Esophagus muscularis mucosa (tissue), 4 donors: Measurements from ENCODE around the gene PPP2R1B. TPM values are rescaled to one million over a fixed set of nuclear protein-coding genes. Genes with fewer than 3 reads are reported as not detected.

Experiments used
- DNase-seq: peaks from one replicate; pipeline ENCODE4 v3.0.0-alpha.2; 2017; ENCODE audit errors: extremely low spot score
- H3K27ac ChIP-seq, 4 donors: fragments of 200-600 bp; sonication (generic); replicated peaks in 1 of 4; 1 replicate in 3 of 4; 2 replicates in 1 of 4; pipeline ENCODE4 v1.5.1; 2016 to 2019; ENCODE audit warnings: mild to moderate bottlenecking in 1 of 4
- H3K27me3 ChIP-seq, 4 donors: fragments of 200-600 bp; sonication (generic); one replicate each; pipeline versions ENCODE4 v1.5.1 to v1.6.0; 2016 to 2019
- H3K36me3 ChIP-seq, 4 donors: fragments of 200-600 bp; sonication (generic); one replicate each; pipeline ENCODE4 v1.5.1; 2016 to 2019
- H3K4me1 ChIP-seq, 4 donors: fragments of 200-600 bp; sonication (generic); one replicate each; pipeline ENCODE4 v1.5.1; 2016 to 2019
- H3K4me3 ChIP-seq, 4 donors: fragments of 200-600 bp; sonication (generic); 1 replicate in 2 of 4; 2 replicates in 2 of 4; pipeline ENCODE4 v1.5.1; 2016 to 2019; ENCODE audit warnings: mild to moderate bottlenecking in 4 of 4, moderate library complexity in 1 of 4
- H3K9me3 ChIP-seq, 4 donors: fragments of 200-600 bp; sonication (generic); 1 replicate in 3 of 4; 2 replicates in 1 of 4; pipeline ENCODE4 v1.5.1; 2016 to 2019
- CTCF ChIP-seq, 3 experiments: fragments of 200-600 bp in 2 of 3; fragments of 450-650 bp in 1 of 3; sonication (generic) in 2 of 3; IDR thresholded peaks; one replicate each; pipeline ENCODE4 v1.5.1; 2017 to 2019; ENCODE audit warnings: antibody characterized with exemption in 3 of 3, mild to moderate bottlenecking in 2 of 3, moderate library complexity in 1 of 3
- EP300 ChIP-seq: sonication (generic); formaldehyde crosslinking; IDR thresholded peaks from one replicate; pipeline ENCODE4 v1.6.1; 2017; ENCODE audit warnings: antibody characterized with exemption
- POLR2A ChIP-seq: fragments of 450-650 bp; IDR thresholded peaks from one replicate; pipeline ENCODE4 v1.6.1; 2017; ENCODE audit warnings: antibody characterized with exemption, moderate library complexity, mild to moderate bottlenecking, low read depth
- POLR2AphosphoS5 ChIP-seq, 2 donors: sonication (generic); formaldehyde crosslinking; IDR thresholded peaks; one replicate each; pipeline ENCODE4 v1.6.1; 2017; ENCODE audit warnings: antibody characterized with exemption in 2 of 2
- WGBS: methylation state at CpG from one replicate; pipeline ENCODE4 v1.1.5; 2018; 5-methylcytosine and 5-hydroxymethylcytosine counted together
- intact Hi-C: fragments of 100-400 bp; cut with DNase I; formaldehyde crosslinking; loops from one replicate; pipeline ENCODE4 v1.15.1; 2023
- total RNA-seq, 4 donors: library from RNA; depleted of rRNA; stranded (reverse); fragments of >200 nt; gene quantifications; one replicate each; pipeline versions ENCODE4 v1.1.0 to v1.2.1, GENCODE V29; 2016

PPP2R1B gene
- total RNA-seq, 4 donors from 2014 or later = 9.6 to 12.8 (median 10.5) TPM

- WGBS = 43% methylated on average over 10 of the region's 14 CpGs
- H3K36me3 ChIP-seq = peaks cover 6 to 29% (median 23%) of the 10 kb centered on the region in 4 donors
- no peak for DNase-seq
- peaks cover 59 to 65% (median 62%) of the 10 kb centered on the region in 4 donors for H3K4me1 ChIP-seq
- H3K27ac ChIP-seq = peak overlapping the region; percentile 90 to 97 (median 96)
- intact Hi-C loops = no loop called here
- TF ChIP-seq EP300 (peak; percentile 15), CTCF (IDR thresholded peaks at IDR 0.05) (no peak), POLR2AphosphoS5 (IDR thresholded peaks at IDR 0.05) (peak in 1 of 2 donors; percentile 41)
- no peaks in the 10 kb centered on the region for H3K27me3 ChIP-seq
- no peaks in the 10 kb centered on the region for H3K9me3 ChIP-seq
- H3K4me3 ChIP-seq = no peak overlapping the region
Observed at GRCh38 chr11:111737444-111738210, 28.6 kb downstream of the PPP2R1B start.

- peak overlapping the region; percentile 90 to 97 (median 96) for H3K27ac ChIP-seq
- H3K4me3 ChIP-seq = peak overlapping the region in 1 of 4 donors; percentile 50
- peaks cover 67 to 73% (median 70%) of the 10 kb centered on the region in 4 donors for H3K4me1 ChIP-seq
- H3K9me3 ChIP-seq = no peaks in the 10 kb centered on the region
- peaks cover 6 to 23% (median 17%) of the 10 kb centered on the region in 4 donors for H3K36me3 ChIP-seq
- intact Hi-C loops = no loop called here
- WGBS = 78% methylated on average over 15 of the region's 15 CpGs
- TF ChIP-seq POLR2A (no peak), CTCF (IDR thresholded peaks at IDR 0.05) (no peak), EP300 (no peak), POLR2AphosphoS5 (IDR thresholded peaks at IDR 0.05) (no peak)
- no peak for DNase-seq
- H3K27me3 ChIP-seq = no peaks in the 10 kb centered on the region
Observed at GRCh38 chr11:111736621-111737443, 29.4 kb downstream of the PPP2R1B start.

GRCh38 chr11:111736181-111736590, 30.0 kb downstream of the PPP2R1B start:
- no peak for DNase-seq
- Histone ChIP-seq H3K9me3 (no peaks in the 10 kb centered on the region), H3K36me3 (peaks cover 3 to 17% (median 10%) of the 10 kb centered on the region in 4 donors), H3K4me3 (peak overlapping the region; percentile 50 to 64 (median 53)), H3K4me1 (peaks cover 74 to 79% (median 76%) of the 10 kb centered on the region in 4 donors), H3K27ac (peak overlapping the region; percentile 90 to 97 (median 96)), H3K27me3 (no peaks in the 10 kb centered on the region)
- WGBS = 56% methylated on average over 6 of the region's 11 CpGs
- intact Hi-C loops = no loop called here
- no peak for TF ChIP-seq EP300
- TF ChIP-seq POLR2AphosphoS5 (IDR thresholded peaks at IDR 0.05) = no peak
- no peak for TF ChIP-seq POLR2A
- TF ChIP-seq CTCF (IDR thresholded peaks at IDR 0.05) = no peak

GRCh38 chr11:111735262-111736116, 30.7 kb downstream of the PPP2R1B start:
- 17% methylated on average over 14 of the region's 19 CpGs for WGBS
- no peaks in the 10 kb centered on the region for H3K27me3 ChIP-seq
- peaks cover 80 to 86% (median 82%) of the 10 kb centered on the region in 4 donors for H3K4me1 ChIP-seq
- peak overlapping the region; percentile 50 to 64 (median 53) for H3K4me3 ChIP-seq
- DNase-seq = no peak
- peak overlapping the region; percentile 90 to 97 (median 96) for H3K27ac ChIP-seq
- intact Hi-C loops = no loop called here
- peak; percentile 76 to 88 for TF ChIP-seq POLR2AphosphoS5 (IDR thresholded peaks at IDR 0.05)
- no peak for TF ChIP-seq CTCF (IDR thresholded peaks at IDR 0.05)
- TF ChIP-seq EP300 = peak; percentile 57
- no peak for TF ChIP-seq POLR2A
- H3K9me3 ChIP-seq = no peaks in the 10 kb centered on the region
- peaks cover 0 to 10% (median 3%) of the 10 kb centered on the region in 4 donors for H3K36me3 ChIP-seq
